Brain microvascular endothelial cell (primary cell): ENCODE measurements around the gene NDUFV1.
"Not testable (repeated sequence)": the region's sequence is repeated elsewhere in the genome, so short reads cannot be mapped to it uniquely, and the experiment has no call there.

ENCODE experiments used
- DNase-seq: peaks from one replicate; pipeline ENCODE4 v3.0.0-alpha.2; 2020
- H3K27ac ChIP-seq: fragments of 250-450 bp; sonication (Bioruptor Pico); 2 replicates; pipeline ENCODE4 v1.5.1; 2020; ENCODE audit warnings: mild to moderate bottlenecking, moderate library complexity
- H3K27me3 ChIP-seq: fragments of 250-450 bp; sonication (Bioruptor Pico); replicated peaks from 2 replicates; pipeline ENCODE4 v1.5.1; 2020; ENCODE audit warnings: mild to moderate bottlenecking
- H3K36me3 ChIP-seq: fragments of 250-450 bp; sonication (Bioruptor Pico); replicated peaks from 2 replicates; pipeline ENCODE4 v1.5.1; 2020; ENCODE audit warnings: mild to moderate bottlenecking
- H3K4me3 ChIP-seq: 2 replicates; pipeline ENCODE4 v1.5.1; 2011; ENCODE audit warnings: low read depth, mild to moderate bottlenecking, control low read depth, low read length, moderate library complexity
- in situ Hi-C: cut with HindIII; loops from 2 replicates; pipeline ENCODE4 v1.10.0; 2017; ENCODE audit warnings: low sequenced_read_pairs, low pct_ligation_motif_present
- TF ChIP-seq, protein P1 (sequence below): IDR thresholded peaks from 2 replicates; pipeline ENCODE4 v1.5.1; 2011; ENCODE audit warnings: low read depth, mild to moderate bottlenecking, moderate library complexity, low read length, control low read depth, inconsistent platforms; ENCODE audit errors: missing control alignments

Gene NDUFV1

GRCh38 chr11:67651976-67652781 is 45.4 kb downstream of the NDUFV1 start:
- Histone ChIP-seq H3K27ac (no peak overlapping the region), H3K36me3 (no peaks in the 10 kb centered on the region), H3K4me3 (no peak overlapping the region), H3K27me3 (no peaks in the 10 kb centered on the region)
- DNase-seq, result no peak
- in situ Hi-C loops, result no loop called here
- TF ChIP-seq, protein P1, sequence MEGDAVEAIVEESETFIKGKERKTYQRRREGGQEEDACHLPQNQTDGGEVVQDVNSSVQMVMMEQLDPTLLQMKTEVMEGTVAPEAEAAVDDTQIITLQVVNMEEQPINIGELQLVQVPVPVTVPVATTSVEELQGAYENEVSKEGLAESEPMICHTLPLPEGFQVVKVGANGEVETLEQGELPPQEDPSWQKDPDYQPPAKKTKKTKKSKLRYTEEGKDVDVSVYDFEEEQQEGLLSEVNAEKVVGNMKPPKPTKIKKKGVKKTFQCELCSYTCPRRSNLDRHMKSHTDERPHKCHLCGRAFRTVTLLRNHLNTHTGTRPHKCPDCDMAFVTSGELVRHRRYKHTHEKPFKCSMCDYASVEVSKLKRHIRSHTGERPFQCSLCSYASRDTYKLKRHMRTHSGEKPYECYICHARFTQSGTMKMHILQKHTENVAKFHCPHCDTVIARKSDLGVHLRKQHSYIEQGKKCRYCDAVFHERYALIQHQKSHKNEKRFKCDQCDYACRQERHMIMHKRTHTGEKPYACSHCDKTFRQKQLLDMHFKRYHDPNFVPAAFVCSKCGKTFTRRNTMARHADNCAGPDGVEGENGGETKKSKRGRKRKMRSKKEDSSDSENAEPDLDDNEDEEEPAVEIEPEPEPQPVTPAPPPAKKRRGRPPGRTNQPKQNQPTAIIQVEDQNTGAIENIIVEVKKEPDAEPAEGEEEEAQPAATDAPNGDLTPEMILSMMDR, result no peak

DNA sequence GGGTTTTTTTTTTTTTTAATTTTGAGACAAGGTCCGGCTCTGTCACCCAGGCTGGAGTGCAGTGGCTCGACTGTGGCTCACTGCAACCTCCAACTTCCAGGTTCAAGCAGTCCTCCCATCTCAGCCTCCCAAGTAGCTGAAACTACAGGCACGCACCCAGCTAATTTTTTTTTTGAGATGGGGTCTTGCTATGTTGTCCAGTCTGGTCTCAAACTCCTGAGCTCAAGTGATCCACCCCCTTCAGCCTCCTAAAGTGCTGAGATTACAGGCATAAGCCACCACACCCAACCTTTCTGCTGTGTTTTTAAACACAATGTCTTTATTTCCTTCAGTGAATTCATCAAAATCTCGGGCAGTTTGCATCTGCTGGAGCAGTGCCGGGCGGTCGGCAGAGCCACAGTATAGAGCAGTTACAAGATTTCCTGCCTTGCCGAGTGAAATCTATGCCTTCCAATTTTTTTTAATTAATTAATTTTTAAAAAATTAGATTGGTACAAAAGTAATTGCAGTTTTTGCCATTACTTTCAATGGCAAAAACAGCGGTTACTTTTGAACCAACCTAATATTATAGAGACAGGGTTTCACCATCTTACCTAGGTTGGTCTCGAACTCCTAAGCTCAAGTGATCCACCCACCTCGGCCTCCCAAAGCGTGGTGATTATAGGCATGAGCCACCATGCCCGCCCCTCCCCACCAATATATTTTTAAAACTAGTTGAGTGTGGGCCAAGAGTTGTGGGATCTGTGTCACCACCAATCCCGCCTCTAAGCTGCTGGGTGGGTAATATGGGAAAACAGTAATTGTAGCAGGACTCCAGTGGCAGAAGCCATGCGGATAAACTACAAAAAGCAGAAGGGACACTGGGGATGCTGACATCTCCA is 46.5 kb downstream of the NDUFV1 start:
- no peaks in the 10 kb centered on the region for H3K36me3 ChIP-seq
- H3K27me3 ChIP-seq, result no peaks in the 10 kb centered on the region
- H3K4me3 ChIP-seq, result no peak overlapping the region
- in situ Hi-C loops, result no loop called here
- H3K27ac ChIP-seq, result no peak overlapping the region
- DNase-seq, result no peak
- TF ChIP-seq, protein P1, result no peak

DNA sequence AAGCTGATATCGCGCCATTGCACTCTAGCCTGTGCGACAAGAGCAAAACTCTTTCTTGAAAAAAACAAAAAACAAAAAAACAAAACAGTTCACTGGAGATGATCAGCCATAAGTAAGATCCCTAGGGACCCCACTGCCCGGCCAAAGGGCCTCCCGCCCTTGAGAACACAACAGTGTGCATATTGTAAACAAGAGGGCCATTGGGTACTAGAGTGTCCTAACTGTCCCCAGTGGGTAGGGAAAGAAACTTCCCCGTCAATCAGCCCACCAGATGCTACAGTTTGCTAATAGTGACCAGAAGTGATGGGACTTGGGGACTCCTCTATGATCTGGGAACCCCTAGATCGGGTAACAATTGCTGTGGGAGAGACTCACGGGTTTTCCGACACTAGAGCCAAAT is 47.5 kb downstream of the NDUFV1 start:
- TF ChIP-seq, protein P1, result no peak
- DNase-seq, result no peak
- in situ Hi-C loops, result no loop called here
- no peaks in the 10 kb centered on the region for H3K27me3 ChIP-seq
- no peak overlapping the region for H3K27ac ChIP-seq
- no peaks in the 10 kb centered on the region for H3K36me3 ChIP-seq
- H3K4me3 ChIP-seq, result no peak overlapping the region

- Histone ChIP-seq H3K4me3 (no peak overlapping the region), H3K27ac (no peak overlapping the region), H3K27me3 (no peaks in the 10 kb centered on the region), H3K36me3 (no peaks in the 10 kb centered on the region)
- peak; percentile 9 for DNase-seq
- TF ChIP-seq, protein P1, result no peak
- in situ Hi-C loops, result no loop called here
Measured at GRCh38 chr11:67656278-67656922, 49.7 kb downstream of the NDUFV1 start.

DNA sequence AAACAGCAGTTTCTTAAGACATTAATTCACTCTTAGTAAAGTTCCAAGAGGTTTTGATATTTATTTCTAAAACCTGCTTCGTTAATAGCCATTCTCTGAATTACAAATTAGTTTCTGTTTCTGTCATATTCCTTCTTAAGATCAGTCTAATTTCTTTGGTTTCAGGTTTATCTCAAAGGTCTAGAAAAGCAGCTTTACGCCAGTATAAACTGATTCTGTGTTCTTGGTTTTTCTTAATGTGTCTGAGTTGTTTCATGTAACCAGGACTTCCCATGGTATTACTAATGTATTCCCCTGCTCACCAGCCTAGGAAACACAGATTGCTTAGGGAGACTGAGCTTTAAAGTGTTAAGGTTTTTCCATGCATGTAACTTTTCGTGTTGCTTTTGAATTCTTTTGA is 50.6 kb downstream of the NDUFV1 start:
- TF ChIP-seq, protein P1, result no peak

GRCh38 chr11:67659651-67660165 is 53.0 kb downstream of the NDUFV1 start:
- H3K27me3 ChIP-seq, DNase-seq, in situ Hi-C loops, H3K4me3 ChIP-seq, H3K36me3 ChIP-seq, H3K27ac ChIP-seq: not testable (repeated sequence)

More for the DNA sequence above, 50.6 kb downstream of the NDUFV1 start:
- Histone ChIP-seq H3K36me3 (no peaks in the 10 kb centered on the region), H3K27ac (no peak overlapping the region), H3K4me3 (no peak overlapping the region), H3K27me3 (no peaks in the 10 kb centered on the region)
- in situ Hi-C loops, result no loop called here
- DNase-seq, result no peak

DNA sequence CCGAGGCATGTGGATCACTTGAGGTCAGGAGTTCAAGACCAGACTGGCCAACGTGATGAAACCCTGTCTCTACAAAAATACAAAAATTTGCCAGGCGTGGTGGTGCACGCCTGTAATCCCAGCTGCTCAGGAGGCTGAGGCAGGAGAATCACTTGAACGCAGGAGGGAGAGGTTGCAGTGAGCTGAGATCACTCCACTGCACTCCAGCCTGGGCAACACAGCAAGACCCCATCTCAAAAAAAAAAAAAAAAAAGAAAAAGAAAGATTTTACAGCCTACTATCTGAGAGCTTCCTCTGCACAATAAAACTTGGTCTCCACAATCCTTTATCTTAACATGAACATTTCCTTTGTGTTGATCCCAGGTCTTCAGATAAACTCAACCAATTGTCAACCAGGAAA is 54.0 kb downstream of the NDUFV1 start:
- H3K27me3 ChIP-seq, H3K27ac ChIP-seq, H3K4me3 ChIP-seq, in situ Hi-C loops, DNase-seq, H3K36me3 ChIP-seq: not testable (repeated sequence)
